ENCODE data around the gene TCP11L1.

DNA sequence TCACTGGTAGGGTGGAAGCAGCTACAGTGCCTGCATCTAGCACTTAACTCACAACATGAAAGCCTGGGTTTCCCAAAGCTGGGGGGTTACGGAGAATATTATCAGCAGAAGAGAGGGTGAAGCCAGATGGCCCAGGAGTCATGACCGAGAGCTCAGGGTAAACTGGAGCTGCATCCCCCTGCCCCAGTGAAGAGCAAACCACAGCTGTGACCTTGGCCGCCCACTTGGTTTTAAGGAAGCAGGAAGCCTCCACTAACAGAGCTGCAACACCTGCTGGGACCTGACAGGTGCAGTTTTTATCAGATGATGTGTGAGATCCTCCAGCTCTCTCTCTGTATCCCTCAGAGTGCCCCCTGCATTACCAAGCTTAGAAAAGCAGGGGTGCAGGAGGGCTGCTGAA lies 20.9 kb downstream of the TCP11L1 start:
- TF ChIP-seq, protein P1, sequence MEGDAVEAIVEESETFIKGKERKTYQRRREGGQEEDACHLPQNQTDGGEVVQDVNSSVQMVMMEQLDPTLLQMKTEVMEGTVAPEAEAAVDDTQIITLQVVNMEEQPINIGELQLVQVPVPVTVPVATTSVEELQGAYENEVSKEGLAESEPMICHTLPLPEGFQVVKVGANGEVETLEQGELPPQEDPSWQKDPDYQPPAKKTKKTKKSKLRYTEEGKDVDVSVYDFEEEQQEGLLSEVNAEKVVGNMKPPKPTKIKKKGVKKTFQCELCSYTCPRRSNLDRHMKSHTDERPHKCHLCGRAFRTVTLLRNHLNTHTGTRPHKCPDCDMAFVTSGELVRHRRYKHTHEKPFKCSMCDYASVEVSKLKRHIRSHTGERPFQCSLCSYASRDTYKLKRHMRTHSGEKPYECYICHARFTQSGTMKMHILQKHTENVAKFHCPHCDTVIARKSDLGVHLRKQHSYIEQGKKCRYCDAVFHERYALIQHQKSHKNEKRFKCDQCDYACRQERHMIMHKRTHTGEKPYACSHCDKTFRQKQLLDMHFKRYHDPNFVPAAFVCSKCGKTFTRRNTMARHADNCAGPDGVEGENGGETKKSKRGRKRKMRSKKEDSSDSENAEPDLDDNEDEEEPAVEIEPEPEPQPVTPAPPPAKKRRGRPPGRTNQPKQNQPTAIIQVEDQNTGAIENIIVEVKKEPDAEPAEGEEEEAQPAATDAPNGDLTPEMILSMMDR (IDR thresholded peaks at IDR 0.05), result no peak
- TF ChIP-seq POLR2AphosphoS5 (IDR thresholded peaks at IDR 0.05; ENCODE audit: low read depth, low read length), result no peak
- TF ChIP-seq SIN3A (IDR thresholded peaks at IDR 0.05; ENCODE audit: borderline replicate concordance, insufficient read depth, low read depth, low read length), result no peak
- TF ChIP-seq, protein P2, sequence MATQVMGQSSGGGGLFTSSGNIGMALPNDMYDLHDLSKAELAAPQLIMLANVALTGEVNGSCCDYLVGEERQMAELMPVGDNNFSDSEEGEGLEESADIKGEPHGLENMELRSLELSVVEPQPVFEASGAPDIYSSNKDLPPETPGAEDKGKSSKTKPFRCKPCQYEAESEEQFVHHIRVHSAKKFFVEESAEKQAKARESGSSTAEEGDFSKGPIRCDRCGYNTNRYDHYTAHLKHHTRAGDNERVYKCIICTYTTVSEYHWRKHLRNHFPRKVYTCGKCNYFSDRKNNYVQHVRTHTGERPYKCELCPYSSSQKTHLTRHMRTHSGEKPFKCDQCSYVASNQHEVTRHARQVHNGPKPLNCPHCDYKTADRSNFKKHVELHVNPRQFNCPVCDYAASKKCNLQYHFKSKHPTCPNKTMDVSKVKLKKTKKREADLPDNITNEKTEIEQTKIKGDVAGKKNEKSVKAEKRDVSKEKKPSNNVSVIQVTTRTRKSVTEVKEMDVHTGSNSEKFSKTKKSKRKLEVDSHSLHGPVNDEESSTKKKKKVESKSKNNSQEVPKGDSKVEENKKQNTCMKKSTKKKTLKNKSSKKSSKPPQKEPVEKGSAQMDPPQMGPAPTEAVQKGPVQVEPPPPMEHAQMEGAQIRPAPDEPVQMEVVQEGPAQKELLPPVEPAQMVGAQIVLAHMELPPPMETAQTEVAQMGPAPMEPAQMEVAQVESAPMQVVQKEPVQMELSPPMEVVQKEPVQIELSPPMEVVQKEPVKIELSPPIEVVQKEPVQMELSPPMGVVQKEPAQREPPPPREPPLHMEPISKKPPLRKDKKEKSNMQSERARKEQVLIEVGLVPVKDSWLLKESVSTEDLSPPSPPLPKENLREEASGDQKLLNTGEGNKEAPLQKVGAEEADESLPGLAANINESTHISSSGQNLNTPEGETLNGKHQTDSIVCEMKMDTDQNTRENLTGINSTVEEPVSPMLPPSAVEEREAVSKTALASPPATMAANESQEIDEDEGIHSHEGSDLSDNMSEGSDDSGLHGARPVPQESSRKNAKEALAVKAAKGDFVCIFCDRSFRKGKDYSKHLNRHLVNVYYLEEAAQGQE (IDR thresholded peaks at IDR 0.05; ENCODE audit: insufficient read depth in 1 of 2, low read depth in 2 of 2, low read length in 1 of 2), result no peak

All from Panc1 (cell line).